Loucy (cell line): ENCODE results near the gene PLPPR4.

ENCODE experiments used
- CTCF ChIP-seq: fragments of 200-600 bp; sonication (generic); conservative IDR thresholded peaks from 2 replicates; pipeline ENCODE4 v1.5.1; 2014; ENCODE audit warnings: mild to moderate bottlenecking, antibody characterized with exemption, low read length
- EZH2phosphoT487 ChIP-seq: fragments of 200-600 bp; IDR thresholded peaks from 2 replicates; pipeline ENCODE4 v1.6.1; 2018; ENCODE audit warnings: antibody characterized with exemption, mild to moderate bottlenecking, moderate library complexity, borderline replicate concordance

GRCh38 chr1:99306056-99306455, 41.8 kb downstream of the PLPPR4 start:
- TF ChIP-seq CTCF (no peak), EZH2phosphoT487 (no peak)
